G401.6 (cell line): Measurements from ENCODE around the gene JADE1.

Source experiments
- FAIRE-seq: peaks from 2 replicates; lab custom pipeline; 2012; peaks lifted over from hg19 to GRCh38; lab: Jason Lieb, UNC

JADE1 gene

GRCh38 chr4:128879283-128879682, 69.8 kb downstream of the JADE1 start:
- no peak for FAIRE-seq

DNA sequence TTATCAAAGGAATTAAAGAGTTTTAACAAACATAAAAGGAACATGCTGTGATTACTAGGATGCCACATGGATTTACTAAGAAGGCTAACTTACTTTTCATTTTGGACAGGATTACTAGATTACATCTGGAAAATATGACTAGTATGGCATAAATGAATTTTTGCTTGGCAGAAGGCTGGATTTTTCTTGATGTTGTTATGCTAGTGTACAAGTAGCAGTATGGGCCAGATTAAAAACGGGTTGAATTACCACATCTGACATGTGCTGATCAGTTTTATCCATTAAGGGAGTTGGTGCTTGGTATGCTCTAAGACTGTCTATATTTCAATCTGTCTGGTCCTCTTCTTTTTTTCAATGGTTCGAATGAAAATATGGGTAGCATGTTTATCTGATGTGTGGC, 70.5 kb downstream of the JADE1 start:
- no peak for FAIRE-seq

GRCh38 chr4:128880662-128881061, 71.2 kb downstream of the JADE1 start:
- no peak for FAIRE-seq

DNA sequence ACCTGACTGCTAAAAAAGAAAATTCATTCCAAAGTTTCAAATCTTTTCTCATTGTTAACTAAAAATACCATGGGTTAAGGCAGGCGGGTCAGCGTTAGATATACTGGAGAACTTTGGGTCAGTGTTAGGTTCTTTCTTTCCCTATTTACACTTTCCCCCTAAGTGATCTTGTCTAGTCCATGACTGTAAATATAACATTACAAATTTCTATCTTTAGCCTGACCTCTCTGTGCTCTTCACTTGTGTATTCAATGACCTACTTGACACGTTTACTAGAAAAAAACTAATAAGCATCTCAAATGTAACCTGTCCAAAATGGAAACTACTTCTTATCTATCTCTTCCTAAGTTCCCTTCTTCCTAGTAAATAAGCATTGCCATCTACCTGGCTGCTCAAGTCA, 95.3 kb downstream of the JADE1 start:
- no peak for FAIRE-seq

DNA sequence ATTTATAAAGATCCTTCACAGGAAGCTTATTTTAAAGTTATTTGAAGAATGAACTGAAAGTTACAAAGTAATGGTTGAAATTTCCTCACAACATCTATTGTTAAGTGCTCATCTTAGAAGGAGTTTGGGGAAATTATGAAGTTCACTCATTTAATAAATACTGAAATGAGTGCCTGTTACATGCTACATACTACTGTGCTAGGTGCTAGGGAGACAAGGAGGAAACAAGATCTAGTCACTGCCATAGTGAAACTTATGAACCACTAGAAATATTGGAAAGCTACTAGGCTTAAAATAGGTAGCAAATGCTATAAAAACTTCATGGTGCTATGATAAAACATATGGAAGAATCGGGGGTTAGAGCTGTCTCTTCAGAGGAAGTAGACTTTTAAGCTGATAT, 97.1 kb downstream of the JADE1 start:
- FAIRE-seq = no peak

DNA sequence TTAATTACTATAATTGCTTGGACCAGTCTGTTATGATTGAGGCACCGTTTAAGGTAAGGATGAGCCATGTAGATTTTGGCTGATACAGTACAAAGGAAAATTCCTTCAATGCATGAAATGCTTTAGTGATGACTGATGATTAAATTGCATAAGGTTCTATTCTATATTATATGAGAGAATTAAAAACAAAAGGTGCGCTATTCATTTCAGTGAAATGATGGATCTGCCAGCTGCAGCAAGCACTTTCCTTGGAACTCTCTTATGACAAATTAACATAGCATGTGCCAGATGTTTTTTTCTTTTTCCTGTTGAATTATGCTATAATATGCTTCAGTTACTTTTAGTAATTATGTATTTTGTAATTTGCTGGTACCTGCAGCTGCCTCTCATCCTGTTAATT, 98.5 kb downstream of the JADE1 start:
- FAIRE-seq = no peak

DNA sequence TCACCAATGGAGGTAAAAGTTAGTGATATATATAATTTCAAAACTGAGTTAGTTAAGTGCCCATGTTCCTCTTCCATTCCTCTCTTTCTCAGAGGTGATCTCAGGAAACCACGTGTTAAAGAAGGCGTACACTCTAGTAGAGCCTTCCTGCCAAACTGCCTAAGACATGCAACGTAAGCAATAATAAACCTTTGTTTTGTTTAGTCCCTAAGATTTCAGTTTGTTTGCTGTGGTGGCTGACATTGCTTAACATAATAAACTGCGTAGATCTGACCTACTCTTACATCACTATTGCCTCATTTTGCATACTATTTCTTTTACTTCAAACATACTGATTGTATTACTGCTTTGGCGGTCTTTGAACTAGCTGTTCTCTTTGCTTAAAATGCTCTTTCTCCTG, 99.2 kb downstream of the JADE1 start:
- FAIRE-seq = no peak

GRCh38 chr4:128913228-128913627, 103.7 kb downstream of the JADE1 start:
- no peak for FAIRE-seq

- no peak for FAIRE-seq
Observed at GRCh38 chr4:128915544-128915943, 106.0 kb downstream of the JADE1 start.

GRCh38 chr4:128916832-128917231, 107.3 kb downstream of the JADE1 start:
- FAIRE-seq = no peak

DNA sequence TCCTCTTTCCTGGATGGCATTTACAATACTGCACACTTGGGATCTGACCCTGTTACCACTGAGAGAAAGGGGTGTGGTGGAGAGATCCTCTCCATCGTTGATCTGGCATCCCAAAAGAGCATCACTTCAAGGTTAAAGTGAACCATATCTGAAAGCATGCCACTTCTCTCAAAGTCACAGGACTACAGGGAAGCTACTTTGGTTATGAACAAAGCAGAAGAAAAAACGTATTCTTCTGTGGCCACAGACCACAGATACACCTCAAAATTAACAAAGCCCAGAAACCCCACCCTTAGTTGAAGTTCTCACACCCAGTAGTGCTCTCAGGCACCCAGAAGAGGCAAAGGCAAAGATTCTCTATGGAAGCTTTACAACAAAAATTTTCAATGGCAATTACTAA, 108.3 kb downstream of the JADE1 start:
- no peak for FAIRE-seq

DNA sequence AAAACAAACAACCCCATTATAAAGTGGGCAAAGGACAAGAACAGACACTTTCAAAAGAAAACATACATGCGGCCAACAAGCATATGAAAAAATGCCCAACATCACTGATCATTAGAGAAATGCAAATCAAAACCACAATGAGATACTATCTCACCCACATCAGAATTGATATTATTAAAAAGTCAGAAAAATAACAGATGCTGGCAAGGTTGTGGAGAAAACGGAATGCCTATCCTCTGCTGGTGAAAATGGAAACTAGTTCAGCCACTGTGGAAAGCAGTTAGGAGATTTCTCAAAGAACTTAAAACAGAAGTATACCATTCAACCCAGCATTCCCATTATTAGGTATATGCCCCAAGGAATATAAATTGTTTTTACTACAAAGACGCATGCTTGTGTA, 112.5 kb downstream of the JADE1 start:
- no peak for FAIRE-seq
